ENCODE measurements around the gene CSAD. TPM values are rescaled to one million over a fixed set of nuclear protein-coding genes. Genes with fewer than 3 reads are reported as not detected.

CSAD gene
- total RNA-seq, 1 donor = 9.4 TPM

- peak overlapping the region; percentile 89 for H3K4me3 ChIP-seq (ENCODE audit: insufficient read depth, low read length)
- peaks cover 5% of the 10 kb centered on the region for H4K20me1 ChIP-seq (ENCODE audit: insufficient read depth, low read length)
- no peaks in the 10 kb centered on the region for H3K9me3 ChIP-seq (ENCODE audit: low read depth, low read length)
- H3K4me1 ChIP-seq (ENCODE audit: insufficient read depth, low read length) = peaks cover 50% of the 10 kb centered on the region
- peak overlapping the region; percentile 99 for H3K4me2 ChIP-seq (ENCODE audit: insufficient read depth, low read length)
- peak; percentile 94 for DNase-seq (ENCODE audit: insufficient read length, low spot score, missing footprints)
- H3K27ac ChIP-seq (ENCODE audit: low read depth, low read length) = peak overlapping the region; percentile 83
- H3K79me2 ChIP-seq (ENCODE audit: insufficient read depth, low read length) = peaks cover 56% of the 10 kb centered on the region
- TF ChIP-seq CTCF (IDR thresholded peaks at IDR 0.05; ENCODE audit: extremely low read depth, low read depth, low read length) = no peak
- no peaks in the 10 kb centered on the region for H3K27me3 ChIP-seq (ENCODE audit: insufficient read depth, low read length)
- peak overlapping the region; percentile 60 for H2AFZ ChIP-seq (ENCODE audit: low read length)
- peaks cover 25% of the 10 kb centered on the region for H3K36me3 ChIP-seq (ENCODE audit: insufficient read depth, low read length)
Observed at GRCh38 chr12:53217931-53218307, 37.2 kb upstream of the CSAD start.

GRCh38 chr12:53217051-53217930, 36.6 kb upstream of the CSAD start:
- TF ChIP-seq CTCF (IDR thresholded peaks at IDR 0.05; ENCODE audit: extremely low read depth, low read depth, low read length) = no peak
- Histone ChIP-seq H3K9me3 (ENCODE audit: low read depth, low read length) (no peaks in the 10 kb centered on the region), H3K79me2 (ENCODE audit: insufficient read depth, low read length) (peaks cover 56% of the 10 kb centered on the region), H2AFZ (ENCODE audit: low read length) (peak overlapping the region; percentile 60), H3K4me2 (ENCODE audit: insufficient read depth, low read length) (peak overlapping the region; percentile 99), H3K27ac (ENCODE audit: low read depth, low read length) (peak overlapping the region; percentile 83), H4K20me1 (ENCODE audit: insufficient read depth, low read length) (peaks cover 5% of the 10 kb centered on the region), H3K36me3 (ENCODE audit: insufficient read depth, low read length) (peaks cover 31% of the 10 kb centered on the region), H3K4me1 (ENCODE audit: insufficient read depth, low read length) (peaks cover 45% of the 10 kb centered on the region), H3K4me3 (ENCODE audit: insufficient read depth, low read length) (peak overlapping the region; percentile 89), H3K27me3 (ENCODE audit: insufficient read depth, low read length) (no peaks in the 10 kb centered on the region)
- DNase-seq (ENCODE audit: insufficient read length, low spot score, missing footprints) = peak; percentile 93

GRCh38 chr12:53215497-53215896, 34.8 kb upstream of the CSAD start:
- Histone ChIP-seq H3K36me3 (ENCODE audit: insufficient read depth, low read length) (peaks cover 49% of the 10 kb centered on the region), H3K27ac (ENCODE audit: low read depth, low read length) (no peak overlapping the region), H3K4me2 (ENCODE audit: insufficient read depth, low read length) (no peak overlapping the region), H3K4me3 (ENCODE audit: insufficient read depth, low read length) (no peak overlapping the region), H3K27me3 (ENCODE audit: insufficient read depth, low read length) (no peaks in the 10 kb centered on the region), H4K20me1 (ENCODE audit: insufficient read depth, low read length) (peaks cover 5% of the 10 kb centered on the region), H3K9me3 (ENCODE audit: low read depth, low read length) (no peaks in the 10 kb centered on the region), H3K79me2 (ENCODE audit: insufficient read depth, low read length) (peaks cover 56% of the 10 kb centered on the region), H3K4me1 (ENCODE audit: insufficient read depth, low read length) (peaks cover 35% of the 10 kb centered on the region), H2AFZ (ENCODE audit: low read length) (no peak overlapping the region)
- DNase-seq (ENCODE audit: insufficient read length, low spot score, missing footprints) = peak; percentile 27
- no peak for TF ChIP-seq CTCF (IDR thresholded peaks at IDR 0.05; ENCODE audit: extremely low read depth, low read depth, low read length)

GRCh38 chr12:53214687-53215455, 34.1 kb upstream of the CSAD start:
- no peak overlapping the region for H2AFZ ChIP-seq (ENCODE audit: low read length)
- peaks cover 33% of the 10 kb centered on the region for H3K4me1 ChIP-seq (ENCODE audit: insufficient read depth, low read length)
- H3K4me2 ChIP-seq (ENCODE audit: insufficient read depth, low read length) = no peak overlapping the region
- H3K27me3 ChIP-seq (ENCODE audit: insufficient read depth, low read length) = no peaks in the 10 kb centered on the region
- no peak overlapping the region for H3K4me3 ChIP-seq (ENCODE audit: insufficient read depth, low read length)
- H4K20me1 ChIP-seq (ENCODE audit: insufficient read depth, low read length) = peaks cover 5% of the 10 kb centered on the region
- TF ChIP-seq CTCF (IDR thresholded peaks at IDR 0.05; ENCODE audit: extremely low read depth, low read depth, low read length) = no peak
- H3K79me2 ChIP-seq (ENCODE audit: insufficient read depth, low read length) = peaks cover 56% of the 10 kb centered on the region
- peaks cover 55% of the 10 kb centered on the region for H3K36me3 ChIP-seq (ENCODE audit: insufficient read depth, low read length)
- no peaks in the 10 kb centered on the region for H3K9me3 ChIP-seq (ENCODE audit: low read depth, low read length)
- DNase-seq (ENCODE audit: insufficient read length, low spot score, missing footprints) = peak; percentile 77
- no peak overlapping the region for H3K27ac ChIP-seq (ENCODE audit: low read depth, low read length)
